Neural progenitor cell (in vitro differentiated cells): ENCODE results near the gene KIF25. TPM values are rescaled to one million over a fixed set of nuclear protein-coding genes. Genes with fewer than 3 reads are reported as not detected.

Experiments
- DNase-seq: peaks from one replicate; pipeline ENCODE4 v3.0.0-alpha.2; 2016; ENCODE audit warnings: low spot score
- H2AFZ ChIP-seq: fragments of 200-600 bp; sonication (generic); replicated peaks from 2 replicates; pipeline ENCODE4 v1.6.1; 2016; ENCODE audit warnings: antibody characterized with exemption
- H3F3A ChIP-seq: fragments of 200-600 bp; sonication (generic); 2 replicates; pipeline ENCODE4 v1.6.1; 2016; ENCODE audit warnings: antibody characterized with exemption, low read depth
- H3K27ac ChIP-seq: fragments of 200-600 bp; sonication (generic); 2 replicates; pipeline ENCODE4 v1.5.1; 2016; ENCODE audit warnings: mild to moderate bottlenecking
- H3K27me3 ChIP-seq: fragments of 200-600 bp; sonication (generic); 2 replicates; pipeline ENCODE4 v1.6.1; 2016; ENCODE audit warnings: mild to moderate bottlenecking, moderate library complexity
- H3K36me3 ChIP-seq: fragments of 200-600 bp; sonication (generic); 2 replicates; pipeline ENCODE4 v1.5.1; 2016
- H3K4me1 ChIP-seq: fragments of 200-600 bp; sonication (generic); 2 replicates; pipeline ENCODE4 v1.6.1; 2016; ENCODE audit warnings: mixed run types
- H3K4me2 ChIP-seq: fragments of 200-600 bp; sonication (generic); 2 replicates; pipeline ENCODE4 v1.6.1; 2016
- H3K4me3 ChIP-seq: fragments of 200-600 bp; sonication (generic); 2 replicates; pipeline ENCODE4 v1.5.1; 2016
- H3K79me2 ChIP-seq: fragments of 200-600 bp; sonication (generic); 2 replicates; pipeline ENCODE4 v1.6.1; 2016; ENCODE audit warnings: low read depth
- H3K9ac ChIP-seq: fragments of 200-600 bp; sonication (generic); 2 replicates; pipeline ENCODE4 v1.6.1; 2016
- H3K9me3 ChIP-seq: fragments of 200-600 bp; sonication (generic); 2 replicates; pipeline ENCODE4 v1.5.1; 2016; ENCODE audit warnings: low read depth
- H4K20me1 ChIP-seq: fragments of 200-600 bp; sonication (generic); 2 replicates; pipeline ENCODE4 v1.6.1; 2016; ENCODE audit warnings: low read depth
- H3K27ac Mint-ChIP-seq: 3 replicates; pipeline ENCODE4 v1.8.0; 2021; ENCODE audit warnings: mixed read lengths
- H3K27me3 Mint-ChIP-seq: 2 replicates; pipeline ENCODE4 v1.8.0; 2022; ENCODE audit warnings: low read depth, mild to moderate bottlenecking, inconsistent platforms, moderate library complexity, mixed read lengths; ENCODE audit not compliant: insufficient read depth
- H3K36me3 Mint-ChIP-seq: 3 replicates; pipeline ENCODE4 v1.8.0; 2021; ENCODE audit warnings: mixed read lengths
- H3K4me1 Mint-ChIP-seq: 3 replicates; pipeline ENCODE4 v1.8.0; 2021; ENCODE audit warnings: mixed read lengths
- H3K4me3 Mint-ChIP-seq: 3 replicates; pipeline ENCODE4 v1.8.0; 2021; ENCODE audit warnings: mild to moderate bottlenecking, moderate library complexity, mixed read lengths
- H3K9me3 Mint-ChIP-seq: 3 replicates; pipeline ENCODE4 v1.8.0; 2020; ENCODE audit warnings: mixed read lengths
- CTCF ChIP-seq: fragments of 200-600 bp; sonication (generic); IDR thresholded peaks from 2 replicates; pipeline ENCODE4 v1.5.1; 2017; ENCODE audit warnings: antibody characterized with exemption, mild to moderate bottlenecking
- EZH2 ChIP-seq: fragments of 200-600 bp; sonication (generic); IDR thresholded peaks from 2 replicates; pipeline ENCODE4 v1.6.1; 2017; ENCODE audit warnings: antibody characterized with exemption, mild to moderate bottlenecking, moderate library complexity
- EZH2phosphoT487 ChIP-seq: fragments of 200-600 bp; sonication (generic); IDR thresholded peaks from 2 replicates; pipeline ENCODE4 v1.6.1; 2017; ENCODE audit warnings: antibody characterized with exemption
- total RNA-seq: library from RNA; depleted of rRNA; stranded (reverse); fragments of >200 nt; gene quantifications from 2 replicates; pipeline ENCODE4 v1.2.3, GENCODE V29; 2015; ENCODE audit warnings: low replicate concordance

The KIF25 gene
- total RNA-seq, 1 donor from 2014 or later: 1.2 TPM

GRCh38 chr6:168007592-168008338 lies 10.3 kb downstream of the KIF25 start:
- no peaks in the 10 kb centered on the region for H3K79me2 ChIP-seq
- peaks cover 4% of the 10 kb centered on the region for H3K27me3 Mint-ChIP-seq
- H3K4me2 ChIP-seq: no peak overlapping the region

GRCh38 chr6:168009331-168009730 lies 11.9 kb downstream of the KIF25 start:
- Mint-ChIP-seq H3K27me3 (no peaks in the 10 kb centered on the region), H3K4me1 (no peaks in the 10 kb centered on the region), H3K4me3 (no peak overlapping the region), H3K9me3 (peaks cover 40% of the 10 kb centered on the region), H3K27ac (no peak overlapping the region), H3K36me3 (no peaks in the 10 kb centered on the region)
- Histone ChIP-seq H3K9ac (no peak overlapping the region), H3K36me3 (no peaks in the 10 kb centered on the region), H3F3A (no peaks in the 10 kb centered on the region), H3K4me1 (no peaks in the 10 kb centered on the region), H3K27ac (no peak overlapping the region), H3K79me2 (no peaks in the 10 kb centered on the region), H3K27me3 (no peaks in the 10 kb centered on the region), H3K4me3 (no peak overlapping the region), H2AFZ (no peak overlapping the region), H4K20me1 (no peaks in the 10 kb centered on the region), H3K4me2 (no peak overlapping the region), H3K9me3 (peaks cover 19% of the 10 kb centered on the region)
- no peak for DNase-seq
- no peak for TF ChIP-seq CTCF
- no peak for TF ChIP-seq EZH2phosphoT487
- TF ChIP-seq EZH2: no peak

More at GRCh38 chr6:168007592-168008338, 10.3 kb downstream of the KIF25 start:
- peak overlapping the region; percentile 9 for H2AFZ ChIP-seq
- Mint-ChIP-seq H3K27ac (no peak overlapping the region), H3K36me3 (no peaks in the 10 kb centered on the region), H3K4me1 (no peaks in the 10 kb centered on the region), H3K4me3 (no peak overlapping the region), H3K9me3 (peaks cover 39% of the 10 kb centered on the region)
- H3K4me1 ChIP-seq: peaks cover 4% of the 10 kb centered on the region
- H3K36me3 ChIP-seq: no peaks in the 10 kb centered on the region
- DNase-seq: no peak
- H3K27ac ChIP-seq: no peak overlapping the region
- H3K27me3 ChIP-seq: no peaks in the 10 kb centered on the region
- H3F3A ChIP-seq: no peaks in the 10 kb centered on the region
- H4K20me1 ChIP-seq: no peaks in the 10 kb centered on the region
- peaks cover 19% of the 10 kb centered on the region for H3K9me3 ChIP-seq
- TF ChIP-seq EZH2 (no peak), EZH2phosphoT487 (no peak), CTCF (no peak)
- H3K4me3 ChIP-seq: no peak overlapping the region
- H3K9ac ChIP-seq: no peak overlapping the region

- Histone ChIP-seq H3K36me3 (no peaks in the 10 kb centered on the region), H2AFZ (no peak overlapping the region), H3K27ac (no peak overlapping the region), H3K4me3 (no peak overlapping the region), H3K79me2 (no peaks in the 10 kb centered on the region), H3K4me1 (peaks cover 1% of the 10 kb centered on the region), H3F3A (no peaks in the 10 kb centered on the region), H4K20me1 (no peaks in the 10 kb centered on the region), H3K4me2 (no peak overlapping the region), H3K9me3 (peaks cover 19% of the 10 kb centered on the region), H3K9ac (no peak overlapping the region), H3K27me3 (no peaks in the 10 kb centered on the region)
- Mint-ChIP-seq H3K4me3 (no peak overlapping the region), H3K27me3 (peaks cover 2% of the 10 kb centered on the region), H3K9me3 (peaks cover 38% of the 10 kb centered on the region), H3K27ac (no peak overlapping the region), H3K4me1 (no peaks in the 10 kb centered on the region), H3K36me3 (no peaks in the 10 kb centered on the region)
- TF ChIP-seq EZH2phosphoT487 (no peak), EZH2 (no peak), CTCF (no peak)
- DNase-seq: no peak
Observed at GRCh38 chr6:168011291-168011690, 13.8 kb downstream of the KIF25 start.
